K562 (cell line): ENCODE measurements around the gene PEX7. TPM values are rescaled to one million over a fixed set of nuclear protein-coding genes. Genes with fewer than 3 reads are reported as not detected.

ENCODE experiments used
- ATAC-seq: fragments of 200-7000 bp; cut with Tn5 transposase; 3 replicates; pipeline ENCODE4 v1.9.1; 2020; ENCODE audit warnings: moderate library complexity
- BruUV-seq: library from RNA; stranded (reverse); fragments of 400-500 nt; replicated peaks from 2 replicates; lab custom pipeline; 2021; lab: Mats Ljungman, UMichigan
- CTCF ChIA-PET: fragments of 300-600 bp; formaldehyde crosslinking; extraction: SDS; loops from one replicate; lab custom pipeline; 2021; ENCODE audit warnings: low intra/inter-chr PET ratio; lab: Yijun Ruan, JAX
- POLR2A ChIA-PET: fragments of 300-600, 350-650 bp; sonication (Branson Sonifier 250); formaldehyde crosslinking; extraction: SDS; loops from one replicate; lab custom pipeline; 2021; ENCODE audit warnings: antibody characterized with exemption, inconsistent platforms; lab: Yijun Ruan, JAX
- DNase-seq, 4 experiments: peaks; one replicate each; pipeline versions ENCODE4 v3.0.0 to v3.0.0-alpha.2; 2011 to 2018; ENCODE audit warnings: low spot score in 3 of 4, mixed read lengths in 3 of 4; ENCODE audit errors: extremely low read depth in 1 of 4
- FAIRE-seq: peaks from 2 replicates; lab custom pipeline; 2011; peaks lifted over from hg19 to GRCh38; lab: Jason Lieb, UNC
- H2AFZ ChIP-seq: 2 replicates; pipeline ENCODE4 v1.6.0; 2011; ENCODE audit warnings: low read depth, low read length, control low read depth, inconsistent platforms
- H3K27ac ChIP-seq: fragments of 200-600 bp; 3 replicates; pipeline ENCODE4 v1.8.0; 2011; ENCODE audit warnings: low read depth, mild to moderate bottlenecking, control low read depth, inconsistent platforms, low read length, moderate library complexity, mixed read lengths; ENCODE audit errors: extremely low read depth
- H3K27me3 ChIP-seq, 2 experiments: fragments of 300-600 bp in 1 of 2; 2 replicates in 1 of 2; 3 replicates in 1 of 2; pipeline versions ENCODE4 v1.6.0 to v1.8.0; 2011; ENCODE audit warnings: inconsistent platforms in 2 of 2, low read length in 2 of 2, mild to moderate bottlenecking in 1 of 2, mixed read lengths in 1 of 2, moderate library complexity in 1 of 2; ENCODE audit not compliant: control insufficient read depth in 2 of 2, insufficient read depth in 2 of 2
- H3K36me3 ChIP-seq: fragments of 300-600 bp; 3 replicates; pipeline ENCODE4 v1.8.0; 2011; ENCODE audit warnings: mild to moderate bottlenecking, low read length, inconsistent platforms; ENCODE audit not compliant: control insufficient read depth, insufficient read depth
- H3K4me1 ChIP-seq, 2 experiments: fragments of 200-600 bp in 1 of 2; replicated peaks in 1 of 2; 2 replicates in 1 of 2; 3 replicates in 1 of 2; pipeline versions ENCODE4 v1.5.1 to v1.8.0; 2011; ENCODE audit warnings: inconsistent platforms in 2 of 2, low read length in 2 of 2, mild to moderate bottlenecking in 1 of 2, mixed read lengths in 1 of 2, moderate library complexity in 1 of 2; ENCODE audit not compliant: control insufficient read depth in 2 of 2, insufficient read depth in 2 of 2
- H3K4me2 ChIP-seq: 2 replicates; pipeline ENCODE4 v1.6.1; 2011; ENCODE audit warnings: low read length, control low read depth, inconsistent platforms, mixed read lengths; ENCODE audit not compliant: insufficient read depth
- H3K4me3 ChIP-seq: fragments of 200-600 bp; sonication (generic), shearing (Covaris generic); 2 replicates; pipeline ENCODE4 v1.5.1; 2016; ENCODE audit warnings: control low read depth, inconsistent platforms
- H3K79me2 ChIP-seq: fragments of 200-600 bp; 3 replicates; pipeline ENCODE4 v1.8.0; 2011; ENCODE audit warnings: low read length, inconsistent platforms; ENCODE audit not compliant: control insufficient read depth, insufficient read depth
- H3K9ac ChIP-seq, 2 experiments: 2 replicates each; pipeline versions ENCODE4 v1.6.0 to v1.6.1; 2011; ENCODE audit warnings: low read depth in 2 of 2, low read length in 2 of 2, control low read depth in 1 of 2, inconsistent platforms in 1 of 2, mild to moderate bottlenecking in 1 of 2, mixed read lengths in 1 of 2; ENCODE audit not compliant: insufficient read depth in 1 of 2
- H3K9me1 ChIP-seq: one replicate; pipeline ENCODE4 v1.6.0; 2011; ENCODE audit warnings: inconsistent platforms, mild to moderate bottlenecking, low read length, moderate library complexity; ENCODE audit not compliant: control insufficient read depth, insufficient read depth
- H3K9me3 ChIP-seq: replicated peaks from 2 replicates; pipeline ENCODE4 v1.5.1; 2011; ENCODE audit warnings: low read depth, low read length, inconsistent platforms; ENCODE audit not compliant: control insufficient read depth, insufficient read depth
- H4K20me1 ChIP-seq: replicated peaks from 2 replicates; pipeline ENCODE4 v1.6.1; 2011; ENCODE audit warnings: low read length, inconsistent platforms, mixed read lengths; ENCODE audit not compliant: control insufficient read depth, insufficient read depth
- CEBPG ChIP-seq, 3 experiments: fragments of 200-800 bp in 1 of 3; sonication (Bioruptor generic) in 1 of 3; sonication (generic) in 1 of 3; formaldehyde crosslinking in 1 of 3; IDR thresholded peaks in 2 of 3; conservative IDR thresholded peaks in 1 of 3; 2 replicates each; pipeline versions ENCODE4 v1.6.1 to v1.8.0; 2016 to 2022; ENCODE audit warnings: missing compliant biosample characterization in 2 of 3, missing genetic modification characterization in 2 of 3, mild to moderate bottlenecking in 1 of 3, missing genetic modification reagents in 1 of 3
- GABPB1 ChIP-seq: sonication (generic); formaldehyde crosslinking; IDR thresholded peaks from 2 replicates; pipeline ENCODE4 v1.8.0; 2022; ENCODE audit warnings: mild to moderate bottlenecking, missing genetic modification reagents
- GATA2 ChIP-seq: sonication (generic); formaldehyde crosslinking; IDR thresholded peaks from 2 replicates; pipeline ENCODE4 v1.4.0; 2020; ENCODE audit warnings: mild to moderate bottlenecking, missing genetic modification reagents
- NFIC ChIP-seq: fragments of 450-650 bp; IDR thresholded peaks from 2 replicates; pipeline ENCODE4 v1.6.1; 2017; ENCODE audit warnings: mild to moderate bottlenecking, inconsistent platforms
- NFIX ChIP-seq: fragments of 250-450 bp; sonication (Bioruptor Pico); IDR thresholded peaks from 2 replicates; pipeline ENCODE4 v1.4.0; 2020; ENCODE audit warnings: low read depth, mild to moderate bottlenecking, moderate library complexity
- ZBED1 ChIP-seq: IDR thresholded peaks from 2 replicates; pipeline ENCODE4 v1.6.1; 2014
- whole genome bisulfite sequencing: fragments of 100-300 bp; shearing (Covaris generic); methylation state at CpG from one replicate; pipeline ENCODE4 v1.1.6; 2016; ENCODE audit warnings: low coverage, mixed read lengths; ENCODE audit not compliant: insufficient coverage; ENCODE audit errors: missing lambda C conversion rate; 5-methylcytosine and 5-hydroxymethylcytosine counted together
- in situ Hi-C: fragments of 300-500 bp; cut with MboI; formaldehyde crosslinking; loops from 4 replicates; pipeline ENCODE4 v1.15.0; 2018; ENCODE audit warnings: inconsistent platforms, mixed read lengths
- intact Hi-C: fragments of 100-400 bp; cut with micrococcal nuclease; formaldehyde crosslinking; loops from 2 replicates; pipeline ENCODE4 v1.14.2; 2022
- polyA plus RNA-seq, 8 experiments: library from polyadenylated mRNA; depleted of rRNA in 4 of 8; stranded (reverse) in 5 of 8; unstranded in 3 of 8; fragments of >200 nt; fragmentation: Nextera tagmentation in 2 of 8; fragmentation: Illumina TruSeq in 1 of 8; extraction: Ambion mirVana in 2 of 8; extraction: Trizol in 1 of 8; gene quantifications; 2 replicates each; pipeline versions ENCODE4 v1.2.1 to v1.2.3, GENCODE V29; 2011 to 2014; ENCODE audit warnings: inconsistent platforms in 1 of 8, missing spikeins in 1 of 8
- total RNA-seq, 7 experiments: library from RNA; depleted of rRNA in 6 of 7; stranded (reverse); fragments of >200 nt in 6 of 7; fragmentation: Illumina TruSeq in 2 of 7; extraction: Trizol in 2 of 7; gene quantifications; 2 replicates each; pipeline versions ENCODE4 v1.2.1 to v1.2.3, GENCODE V29; 2011 to 2021; ENCODE audit warnings: low replicate concordance in 1 of 7

PEX7 gene
- total and polyA plus RNA-seq, 9 of the 15 experiments (the other 6 are each of a cell fraction or from before 2014, with no cell fraction given) = 1.6 to 12.9 (median 9.1) TPM

GRCh38 chr6:136952714-136953260, 130.4 kb downstream of the PEX7 start:
- Histone ChIP-seq H3K27me3 (peaks cover 0 to 4% of the 10 kb centered on the region in 2 experiments; a peak in 3 of 5 replicates), H3K9ac (no peak overlapping the region), H3K79me2 (no peaks in the 10 kb centered on the region), H3K9me3 (no peaks in the 10 kb centered on the region), H3K4me2 (no peak overlapping the region), H2AFZ (no peak overlapping the region; the same call in 1 of the 2 replicates), H3K27ac (no peak overlapping the region), H3K9me1 (no peaks in the 10 kb centered on the region), H3K36me3 (no peaks in the 10 kb centered on the region), H4K20me1 (no peaks in the 10 kb centered on the region), H3K4me1 (peaks cover 0 to 4% of the 10 kb centered on the region in 2 experiments; a peak in 1 of 5 replicates), H3K4me3 (no peak overlapping the region)
- TF ChIP-seq ZBED1 (no peak), GABPB1 (CRISPR knock-in tag) (no peak), GATA2 (CRISPR knock-in tag) (0 out of 2 replicates have a peak, but pooled peaks have one; percentile 8), NFIC (peak; percentile 90), NFIX (peak; percentile 61; the same call in 1 of the 2 replicates), CEBPG (CRISPR knock-in tag; IDR thresholded peaks at IDR 0.05) (peak; percentile 48), CEBPG (tag; conservative IDR thresholded peaks at IDR 0.05 in 1 of 2, IDR thresholded peaks at IDR 0.05 in 1 of 2) (no peak)
- WGBS = 4% methylated on average over 5 of the region's 7 CpGs
- CTCF ChIA-PET = no interaction called here
- in situ Hi-C loops = no loop called here
- POLR2A ChIA-PET = no interaction called here
- intact Hi-C loops = no loop called here
- BruUV-seq = no TSS peak
- ATAC-seq (no peak), DNase-seq (peak in 1 of 4 experiments; percentile 23), FAIRE-seq (no peak)
